Tibial nerve (tissue), 4 donors: ENCODE results near the gene MED15. TPM values are rescaled to one million over a fixed set of nuclear protein-coding genes. Genes with fewer than 3 reads are reported as not detected.

Source experiments
- DNase-seq, 2 donors: peaks; one replicate each; pipeline ENCODE4 v3.0.0-alpha.2; 2019; ENCODE audit warnings: low spot score in 2 of 2
- H3K27ac ChIP-seq, 4 donors: fragments of 200-600 bp; sonication (generic) in 3 of 4; one replicate each; pipeline ENCODE4 v1.5.1; 2017 to 2019; ENCODE audit warnings: mild to moderate bottlenecking in 1 of 4
- H3K27me3 ChIP-seq, 2 donors: fragments of 200-600 bp; sonication (generic) in 1 of 2; one replicate each; pipeline versions ENCODE4 v1.5.1 to v1.6.0; 2017 to 2019
- H3K36me3 ChIP-seq, 3 donors: fragments of 200-600 bp; sonication (generic); one replicate each; pipeline ENCODE4 v1.5.1; 2018 to 2019
- H3K4me1 ChIP-seq, 4 donors: fragments of 200-600 bp; sonication (generic) in 3 of 4; one replicate each; pipeline ENCODE4 v1.5.1; 2017 to 2019
- H3K4me3 ChIP-seq, 4 donors: fragments of 200-600 bp; sonication (generic) in 3 of 4; one replicate each; pipeline ENCODE4 v1.5.1; 2017 to 2019; ENCODE audit warnings: mild to moderate bottlenecking in 1 of 4, moderate library complexity in 1 of 4
- H3K9me3 ChIP-seq, 4 donors: fragments of 200-600 bp; sonication (generic) in 3 of 4; one replicate each; pipeline ENCODE4 v1.5.1; 2017 to 2019
- CTCF ChIP-seq, 5 experiments: fragments of 200-600 bp in 3 of 5; fragments of 450-650 bp in 2 of 5; sonication (generic) in 3 of 5; IDR thresholded peaks; one replicate each; pipeline ENCODE4 v1.5.1; 2016 to 2019; ENCODE audit warnings: antibody characterized with exemption in 5 of 5, mild to moderate bottlenecking in 3 of 5, moderate library complexity in 2 of 5
- EP300 ChIP-seq, 2 donors: sonication (generic); formaldehyde crosslinking; IDR thresholded peaks; one replicate each; pipeline ENCODE4 v1.6.1; 2017; ENCODE audit warnings: antibody characterized with exemption in 2 of 2, mild to moderate bottlenecking in 1 of 2
- POLR2A ChIP-seq, 2 donors: fragments of 450-650 bp; IDR thresholded peaks; one replicate each; pipeline ENCODE4 v1.6.1; 2017; ENCODE audit warnings: antibody characterized with exemption in 2 of 2, mild to moderate bottlenecking in 2 of 2, moderate library complexity in 2 of 2
- WGBS, 2 donors: methylation state at CpG; one replicate each; pipeline ENCODE4 v1.1.5; 2018; 5-methylcytosine and 5-hydroxymethylcytosine counted together
- total RNA-seq, 4 donors: library from RNA; depleted of rRNA; stranded (reverse); fragments of >200 nt; gene quantifications; one replicate each; pipeline ENCODE4 v1.1.0, GENCODE V29; 2016

Gene MED15
- total RNA-seq, 4 donors from 2014 or later = 49.2 to 147 (median 102) TPM

GRCh38 chr22:20606041-20606783 is 98.8 kb downstream of the MED15 start:
- no peaks in the 10 kb centered on the region for H3K4me1 ChIP-seq
- H3K27ac ChIP-seq = no peak overlapping the region
- DNase-seq = no peak
- TF ChIP-seq CTCF (IDR thresholded peaks at IDR 0.05) (peak in 4 of 5 experiments; percentile 19 to 57 (median 46)), EP300 (IDR thresholded peaks at IDR 0.05) (no peak)
- peaks cover 0 to 5% of the 10 kb centered on the region in 2 donors for H3K27me3 ChIP-seq
- 26 to 49% methylated on average over 8 to 13 of the region's 13 CpGs for WGBS, 2 donors
- H3K4me3 ChIP-seq = no peak overlapping the region
- H3K9me3 ChIP-seq = no peaks in the 10 kb centered on the region
- H3K36me3 ChIP-seq = no peaks in the 10 kb centered on the region

- no peak for DNase-seq
- Histone ChIP-seq H3K4me1 (no peaks in the 10 kb centered on the region), H3K27me3 (peaks cover 0 to 5% of the 10 kb centered on the region in 2 donors), H3K36me3 (no peaks in the 10 kb centered on the region), H3K27ac (no peak overlapping the region), H3K9me3 (no peaks in the 10 kb centered on the region), H3K4me3 (no peak overlapping the region)
- TF ChIP-seq CTCF (IDR thresholded peaks at IDR 0.05) (no peak), EP300 (IDR thresholded peaks at IDR 0.05) (no peak), POLR2A (IDR thresholded peaks at IDR 0.05) (no peak)
- WGBS, 2 donors = 75 to 77% methylated on average over 8 to 9 of the region's 9 CpGs
Measured at GRCh38 chr22:20606784-20607128, 99.3 kb downstream of the MED15 start.

GRCh38 chr22:20607157-20607907 is 99.9 kb downstream of the MED15 start:
- Histone ChIP-seq H3K4me3 (no peak overlapping the region), H3K27ac (no peak overlapping the region), H3K36me3 (no peaks in the 10 kb centered on the region), H3K27me3 (peaks cover 0 to 5% of the 10 kb centered on the region in 2 donors), H3K4me1 (no peaks in the 10 kb centered on the region), H3K9me3 (no peaks in the 10 kb centered on the region)
- DNase-seq = no peak
- WGBS, 2 donors = 53 to 57% methylated on average over 24 to 26 of the region's 31 CpGs
- TF ChIP-seq POLR2A (IDR thresholded peaks at IDR 0.05) (no peak), EP300 (IDR thresholded peaks at IDR 0.05) (no peak), CTCF (IDR thresholded peaks at IDR 0.05) (no peak)

GRCh38 chr22:20610243-20610686 is 102.9 kb downstream of the MED15 start:
- 79 to 81% methylated on average over 5 to 8 of the region's 8 CpGs for WGBS, 2 donors
- Histone ChIP-seq H3K27me3 (peaks cover 0 to 5% of the 10 kb centered on the region in 2 donors), H3K36me3 (no peaks in the 10 kb centered on the region), H3K4me1 (no peaks in the 10 kb centered on the region), H3K4me3 (no peak overlapping the region), H3K9me3 (no peaks in the 10 kb centered on the region), H3K27ac (no peak overlapping the region)
- TF ChIP-seq CTCF (IDR thresholded peaks at IDR 0.05) (no peak), POLR2A (IDR thresholded peaks at IDR 0.05) (no peak)
- no peak for DNase-seq

GRCh38 chr22:20610757-20611156 is 103.3 kb downstream of the MED15 start:
- no peak for DNase-seq
- 76 to 80% methylated on average over 7 to 8 of the region's 8 CpGs for WGBS, 2 donors

More at GRCh38 chr22:20610757-20611156, 103.3 kb downstream of the MED15 start:
- no peak for TF ChIP-seq EP300 (IDR thresholded peaks at IDR 0.05)
- TF ChIP-seq CTCF (IDR thresholded peaks at IDR 0.05) = no peak
- TF ChIP-seq POLR2A (IDR thresholded peaks at IDR 0.05) = no peak
- no peaks in the 10 kb centered on the region for H3K4me1 ChIP-seq
- H3K9me3 ChIP-seq = no peaks in the 10 kb centered on the region
- peaks cover 0 to 5% of the 10 kb centered on the region in 2 donors for H3K27me3 ChIP-seq
- no peaks in the 10 kb centered on the region for H3K36me3 ChIP-seq
- H3K27ac ChIP-seq = no peak overlapping the region
- H3K4me3 ChIP-seq = no peak overlapping the region
